ENCODE data around the gene IDUA. TPM values are rescaled to one million over a fixed set of nuclear protein-coding genes. Genes with fewer than 3 reads are reported as not detected.
"Not testable (repeated sequence)": the region's sequence is repeated elsewhere in the genome, so short reads cannot be mapped to it uniquely, and the experiment has no call there.

The IDUA gene
- 10 to 100 TPM in 8 of 10 donors, 1 to 10 TPM in 2; 7.9 to 16.4 (median 12.9) TPM for polyA plus RNA-seq (ENCODE audit: insufficient read length in 10 of 10)
- long read RNA-seq, donor 1 = 0 reads
- long read RNA-seq, donor 2 = 0 reads
- long read RNA-seq, donor 3 = 0 reads
- long read RNA-seq, donor 4, partial matches to known transcripts = 0 of 4 reads
- long read RNA-seq, donor 4, other reads (novel, unspliced or antisense) = 0 of 4 reads
- long read RNA-seq, donor 5, partial matches to known transcripts = 0 of 1 reads
- long read RNA-seq, donor 5, other reads (novel, unspliced or antisense) = 0 of 1 reads
- long read RNA-seq, donor 6, partial matches to known transcripts = 0 of 1 reads
- long read RNA-seq, donor 6, other reads (novel, unspliced or antisense) = 0 of 1 reads
- long read RNA-seq, donor 7 = 0 reads
- long read RNA-seq, donor 8, partial matches to known transcripts = 0 of 1 reads
- long read RNA-seq, donor 8, other reads (novel, unspliced or antisense) = 0 of 1 reads
- long read RNA-seq, donor 9 = 0 reads

- peak; percentile 47 to 91 (median 84) for DNase-seq
These were observed at the start of gene IDUA for GRCh38 chr4:986879-987623. Gene IDUA (plus strand): TSS chr4:987044. CDS start chr4:987085, 41 bp downstream.

- not testable (repeated sequence) for DNase-seq
These were observed 47.3 kb upstream of the IDUA start for GRCh38 chr4:939508-939907.

DNA sequence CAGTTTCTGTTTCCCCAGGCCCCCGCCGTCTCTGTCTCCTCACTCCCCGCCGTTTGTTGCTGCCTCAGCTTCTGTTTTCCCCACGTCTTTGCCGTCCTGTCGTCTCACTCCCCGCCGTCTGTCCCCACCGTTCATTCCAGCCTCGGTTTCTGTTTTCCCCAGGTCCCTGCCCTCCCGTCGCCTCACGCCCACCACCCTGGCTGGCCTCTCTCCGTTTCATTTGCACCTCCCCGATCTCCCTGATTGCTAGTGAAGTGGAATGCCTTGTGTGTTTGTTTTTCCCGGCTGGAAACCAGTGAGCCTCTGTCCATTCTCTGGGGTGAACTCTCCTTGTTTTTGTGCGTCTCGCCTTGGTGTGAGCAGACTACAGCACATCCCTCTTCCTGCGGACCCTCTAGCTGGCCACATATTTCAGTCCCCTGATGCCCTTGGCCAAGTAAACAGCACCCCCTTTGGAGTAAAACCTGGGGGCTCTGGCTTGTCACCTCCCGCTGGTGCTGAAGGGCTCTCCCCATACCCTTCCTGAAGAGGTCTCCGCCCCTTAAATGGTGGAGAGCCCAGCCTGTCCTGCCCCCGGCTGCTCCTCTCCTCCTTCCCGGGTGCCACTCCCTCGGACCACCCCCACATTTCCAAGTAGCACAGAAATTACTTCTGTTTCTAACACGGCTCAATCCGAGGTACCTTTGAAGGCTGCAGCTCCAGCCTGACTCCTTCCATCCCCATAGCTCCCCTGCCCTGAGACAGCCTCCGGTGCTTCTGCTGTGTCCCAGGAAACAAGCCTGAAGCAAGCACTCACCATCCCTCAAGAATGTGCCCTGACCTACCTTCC lies 41.4 kb upstream of the IDUA start:
- DNase-seq = no peak

DNA sequence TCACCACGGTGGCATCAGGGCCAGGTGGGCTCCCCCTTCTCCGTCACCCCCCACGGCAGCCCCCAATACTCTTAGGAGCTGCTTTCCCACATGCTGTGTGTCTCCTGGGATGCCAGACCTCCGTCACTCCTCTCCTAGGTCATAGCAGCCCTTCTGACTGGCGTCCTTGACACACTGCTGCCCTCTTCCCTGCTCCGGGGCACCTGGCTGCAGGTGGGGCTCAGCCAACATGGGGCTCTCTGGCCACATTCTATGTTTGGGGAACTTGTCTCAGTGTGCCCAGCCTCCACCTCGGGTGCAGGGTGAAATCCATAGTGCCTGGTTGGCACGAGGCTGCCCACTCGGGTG lies 40.8 kb upstream of the IDUA start:
- DNase-seq = no peak

DNA sequence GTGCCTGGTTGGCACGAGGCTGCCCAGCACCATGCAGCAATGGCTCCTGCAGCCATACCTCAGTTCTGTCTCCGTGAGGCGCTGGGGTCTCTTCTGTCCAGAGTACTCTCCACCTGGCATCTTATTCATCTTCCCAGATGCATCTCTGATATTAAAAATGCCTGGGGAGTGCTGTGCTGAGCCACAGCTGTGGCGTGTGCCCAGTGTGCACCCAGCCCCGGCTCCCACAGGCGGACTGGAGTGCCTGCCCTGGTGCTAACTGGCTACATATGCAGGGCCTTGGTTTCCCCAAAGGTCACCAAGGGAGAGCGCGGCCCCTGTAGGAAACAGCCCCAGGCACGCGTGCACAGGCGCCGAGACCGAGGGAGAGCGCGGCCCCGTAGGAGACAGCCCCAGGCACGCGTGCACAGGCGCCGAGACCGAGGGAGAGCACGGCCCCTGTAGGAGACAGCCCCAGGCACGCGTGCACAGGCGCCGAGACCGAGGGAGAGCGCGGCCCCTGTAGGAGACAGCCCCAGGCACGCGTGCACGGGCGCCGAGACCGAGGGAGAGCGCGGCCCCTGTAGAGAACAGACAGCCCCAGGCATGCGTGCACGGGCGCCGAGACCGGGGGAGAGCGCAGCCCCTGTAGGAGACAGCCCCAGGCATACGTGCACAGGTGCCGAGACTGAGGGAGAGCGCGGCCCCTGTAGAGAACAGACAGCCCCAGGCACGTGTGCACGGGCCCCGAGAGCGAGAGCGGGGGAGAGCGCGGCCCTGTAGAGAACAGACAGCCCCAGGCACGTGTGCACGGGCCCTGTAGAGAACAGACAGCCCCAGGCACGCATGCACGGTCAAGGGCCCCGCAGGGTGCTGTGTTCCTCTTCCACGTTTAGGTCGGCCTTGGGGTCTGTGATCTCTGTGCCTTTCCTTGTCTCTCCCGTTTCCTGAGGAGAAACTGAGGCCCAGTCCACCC lies 40.0 kb upstream of the IDUA start:
- DNase-seq = no peak

DNA sequence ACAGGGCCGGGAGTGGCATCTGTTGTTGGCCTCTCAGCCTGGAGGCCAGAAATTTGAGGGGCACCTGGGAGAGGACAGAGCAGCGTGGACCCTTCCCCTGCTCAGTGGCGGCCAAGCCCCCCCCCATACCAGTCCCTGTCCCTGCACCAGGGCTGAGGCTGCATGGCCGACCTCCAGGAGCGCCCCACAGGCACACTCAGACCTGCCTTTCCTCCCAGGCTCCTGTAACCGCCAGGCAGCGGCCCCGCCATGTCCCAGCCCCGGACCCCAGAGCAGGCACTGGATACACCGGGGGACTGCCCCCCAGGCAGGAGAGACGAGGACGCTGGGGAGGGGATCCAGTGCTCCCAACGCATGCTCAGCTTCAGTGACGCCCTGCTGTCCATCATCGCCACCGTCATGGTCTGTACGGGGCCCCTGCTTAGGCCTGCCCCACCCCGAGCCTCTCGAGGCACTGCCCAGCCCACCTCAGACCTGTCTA lies 39.3 kb upstream of the IDUA start:
- no peak for DNase-seq

- DNase-seq = no peak
These were observed 38.5 kb upstream of the IDUA start for GRCh38 chr4:948101-948935.

DNA sequence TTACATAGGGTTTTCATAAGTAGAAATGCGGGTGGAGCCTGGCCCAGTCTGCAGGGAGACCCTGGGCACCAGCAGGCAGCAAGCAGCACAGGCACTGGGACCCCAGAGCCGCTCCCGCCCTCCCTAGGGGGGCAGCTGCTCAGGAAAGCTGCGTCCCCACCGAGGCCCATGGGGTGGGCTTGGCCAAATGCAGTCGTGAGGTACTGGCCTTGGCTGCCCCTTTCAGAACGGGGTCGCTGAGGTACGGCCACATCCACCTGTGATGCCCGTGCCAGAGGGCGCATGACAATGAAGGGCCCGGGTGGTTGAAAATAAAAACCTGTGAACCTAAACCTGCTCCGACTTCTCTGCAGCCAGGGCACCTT lies 37.9 kb upstream of the IDUA start:
- no peak for DNase-seq

- DNase-seq = no peak
These were observed 37.2 kb upstream of the IDUA start for GRCh38 chr4:949656-950055.

DNA sequence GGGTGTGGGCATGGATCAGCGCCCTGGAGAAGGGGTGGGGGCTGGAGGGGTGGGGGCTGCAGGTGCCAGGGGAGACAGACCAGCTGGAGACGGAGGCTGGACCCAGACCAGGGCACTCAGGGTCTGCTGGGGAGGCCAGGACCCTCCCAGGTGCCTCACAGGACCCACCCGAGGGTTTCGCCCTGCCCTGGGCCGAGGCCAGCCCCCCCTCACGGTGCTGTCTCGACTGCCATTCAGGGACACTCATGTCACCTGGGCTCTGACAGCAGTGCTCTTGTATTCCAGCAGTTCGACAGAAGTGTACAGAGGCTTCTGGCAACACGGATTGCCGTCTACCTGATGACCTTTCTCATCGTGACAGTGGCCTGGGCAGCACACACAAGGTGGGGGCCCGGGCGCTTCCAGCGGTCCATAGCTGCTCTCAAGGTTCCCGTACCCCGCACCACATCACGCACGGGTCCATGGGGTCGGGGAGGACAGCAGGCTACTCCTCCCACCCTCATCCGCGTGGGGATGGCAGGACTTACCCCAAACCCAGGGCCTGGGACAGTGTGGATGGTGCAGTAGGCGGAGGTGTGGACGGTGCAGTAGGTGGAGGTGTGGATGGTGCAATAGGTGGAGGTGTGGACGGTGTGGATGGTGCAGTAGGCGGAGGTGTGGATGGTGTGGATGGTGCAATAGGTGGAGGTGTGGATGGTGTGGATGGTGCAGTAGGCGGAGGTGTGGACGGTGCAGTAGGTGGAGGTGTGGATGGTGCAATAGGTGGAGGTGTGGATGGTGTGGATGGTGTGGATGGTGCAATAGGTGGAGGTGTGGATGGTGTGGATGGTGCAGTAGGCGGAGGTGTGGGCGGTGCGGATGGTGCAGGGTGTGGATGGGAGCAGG lies 36.5 kb upstream of the IDUA start:
- DNase-seq = no peak

DNA sequence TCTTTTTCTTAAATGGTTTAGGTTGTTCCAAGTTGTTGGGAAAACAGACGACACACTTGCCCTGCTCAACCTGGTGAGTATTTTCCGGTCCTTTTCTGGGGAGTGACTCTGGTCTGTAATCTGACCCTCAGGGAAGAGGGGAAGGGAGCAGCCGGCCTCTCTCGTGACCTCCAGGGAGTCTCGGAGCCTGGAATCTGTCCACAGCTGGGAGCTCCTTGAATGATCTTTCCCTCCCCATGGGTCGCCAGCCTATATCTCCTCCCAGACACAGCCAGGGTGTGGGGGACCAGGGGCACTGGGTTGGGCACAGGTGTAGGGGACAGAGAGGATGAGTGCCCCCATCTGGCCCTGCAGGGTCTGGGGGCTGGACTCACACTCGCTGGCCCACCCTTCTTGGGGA lies 35.7 kb upstream of the IDUA start:
- no peak for DNase-seq

- no peak for DNase-seq
These were observed 35.0 kb upstream of the IDUA start for GRCh38 chr4:951594-952468.

GRCh38 chr4:952881-953573 lies 33.8 kb upstream of the IDUA start:
- no peak for DNase-seq

- DNase-seq = no peak
These were observed 33.3 kb upstream of the IDUA start for GRCh38 chr4:953574-953915.

GRCh38 chr4:954211-955020 lies 32.4 kb upstream of the IDUA start:
- no peak for DNase-seq

DNA sequence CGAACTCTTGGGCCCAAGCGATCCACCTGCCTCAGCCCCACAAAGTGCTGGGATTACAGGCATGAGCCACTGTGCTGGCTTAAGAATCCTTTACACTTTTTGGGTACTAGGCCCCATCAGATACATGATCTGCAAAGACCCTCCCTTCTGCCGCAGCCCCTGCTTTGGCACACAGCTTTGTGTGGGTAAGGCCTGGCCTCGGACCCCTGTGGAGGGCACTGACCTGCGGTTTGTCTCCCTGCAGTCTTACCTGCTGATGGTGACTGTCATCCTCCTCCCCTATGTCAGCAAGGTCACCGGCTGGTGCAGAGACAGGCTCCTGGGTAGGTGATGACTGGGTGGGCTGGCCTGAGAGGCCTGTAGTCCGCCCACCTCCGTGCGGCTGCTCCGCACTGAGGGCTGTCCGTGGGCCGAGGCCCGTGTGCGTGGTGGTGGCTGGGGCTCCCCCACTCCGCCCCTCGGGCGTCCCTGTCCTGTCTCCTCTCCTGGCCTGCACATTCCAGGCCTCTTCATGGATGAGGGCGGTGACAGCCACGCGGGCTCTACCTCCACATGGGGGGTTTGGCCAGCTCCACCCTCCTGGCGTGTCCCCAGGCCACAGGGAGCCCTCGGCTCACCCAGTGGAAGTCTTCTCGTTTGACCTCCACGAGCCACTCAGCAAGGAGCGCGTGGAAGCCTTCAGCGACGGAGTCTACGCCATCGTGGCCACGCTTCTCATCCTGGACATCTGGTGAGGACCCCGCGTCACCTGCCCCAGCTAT lies 31.5 kb upstream of the IDUA start:
- no peak for DNase-seq

Measured in muscle of back (tissue), 13 donors.